Astrocyte (in vitro differentiated cells and primary cell): ENCODE results near the gene GPR179.

Experiments
- EZH2 ChIP-seq: IDR thresholded peaks from 2 replicates; pipeline ENCODE4 v1.6.1; 2012; ENCODE audit warnings: mild to moderate bottlenecking, low read length, inconsistent platforms; ENCODE audit not compliant: insufficient read depth
- TF ChIP-seq, protein P1 (sequence below): IDR thresholded peaks from 2 replicates; pipeline ENCODE4 v1.5.1; 2011; ENCODE audit warnings: low read depth, mild to moderate bottlenecking, inconsistent platforms, low read length, moderate library complexity; ENCODE audit not compliant: insufficient read depth

DNA sequence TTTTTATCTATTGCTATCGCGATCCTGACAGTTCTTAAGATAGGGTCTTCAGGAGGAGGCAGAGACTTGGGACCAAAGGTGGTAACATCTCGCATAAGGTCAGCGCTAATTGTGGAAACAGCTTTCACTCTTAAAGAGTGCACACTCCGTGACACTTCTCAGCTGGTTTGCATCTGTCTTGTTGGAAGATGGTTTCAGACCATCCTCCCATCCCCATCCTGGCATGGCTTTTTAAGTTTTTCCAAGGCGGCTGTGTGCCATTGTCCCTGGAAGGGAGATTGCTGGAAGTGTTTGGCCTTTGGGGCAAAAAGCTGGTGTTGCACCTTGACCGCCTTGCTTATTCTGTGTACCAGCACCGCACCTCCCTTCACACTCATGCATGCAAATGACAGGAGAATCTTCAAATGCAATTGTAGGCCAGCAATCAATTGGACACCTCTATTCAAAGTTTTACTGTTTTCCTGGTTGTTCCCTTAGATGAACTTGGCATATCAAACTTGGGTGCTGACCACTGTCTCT lies 9.4 kb upstream of the GPR179 start:
- no peak for TF ChIP-seq EZH2
- TF ChIP-seq, protein P1, sequence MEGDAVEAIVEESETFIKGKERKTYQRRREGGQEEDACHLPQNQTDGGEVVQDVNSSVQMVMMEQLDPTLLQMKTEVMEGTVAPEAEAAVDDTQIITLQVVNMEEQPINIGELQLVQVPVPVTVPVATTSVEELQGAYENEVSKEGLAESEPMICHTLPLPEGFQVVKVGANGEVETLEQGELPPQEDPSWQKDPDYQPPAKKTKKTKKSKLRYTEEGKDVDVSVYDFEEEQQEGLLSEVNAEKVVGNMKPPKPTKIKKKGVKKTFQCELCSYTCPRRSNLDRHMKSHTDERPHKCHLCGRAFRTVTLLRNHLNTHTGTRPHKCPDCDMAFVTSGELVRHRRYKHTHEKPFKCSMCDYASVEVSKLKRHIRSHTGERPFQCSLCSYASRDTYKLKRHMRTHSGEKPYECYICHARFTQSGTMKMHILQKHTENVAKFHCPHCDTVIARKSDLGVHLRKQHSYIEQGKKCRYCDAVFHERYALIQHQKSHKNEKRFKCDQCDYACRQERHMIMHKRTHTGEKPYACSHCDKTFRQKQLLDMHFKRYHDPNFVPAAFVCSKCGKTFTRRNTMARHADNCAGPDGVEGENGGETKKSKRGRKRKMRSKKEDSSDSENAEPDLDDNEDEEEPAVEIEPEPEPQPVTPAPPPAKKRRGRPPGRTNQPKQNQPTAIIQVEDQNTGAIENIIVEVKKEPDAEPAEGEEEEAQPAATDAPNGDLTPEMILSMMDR: no peak
